CD4-positive, alpha-beta T cell treated with Interferon gamma for 1 hour (primary cell): ENCODE measurements around the gene SH3BP5.

ENCODE experiments used
- DNase-seq: peaks from one replicate; pipeline ENCODE4 v3.0.0-alpha.2; 2020

Gene SH3BP5

GRCh38 chr3:15346516-15346915 is 14.1 kb upstream of the SH3BP5 start:
- DNase-seq, result no peak

- peak; percentile 55 for DNase-seq
Observed at GRCh38 chr3:15345608-15346137, 13.3 kb upstream of the SH3BP5 start.

GRCh38 chr3:15345066-15345607 is 12.8 kb upstream of the SH3BP5 start:
- DNase-seq, result no peak

- DNase-seq, result no peak
Observed at GRCh38 chr3:15342945-15343344, 10.6 kb upstream of the SH3BP5 start.

- DNase-seq, result no peak
Observed at GRCh38 chr3:15342246-15342645, 9.9 kb upstream of the SH3BP5 start.

DNA sequence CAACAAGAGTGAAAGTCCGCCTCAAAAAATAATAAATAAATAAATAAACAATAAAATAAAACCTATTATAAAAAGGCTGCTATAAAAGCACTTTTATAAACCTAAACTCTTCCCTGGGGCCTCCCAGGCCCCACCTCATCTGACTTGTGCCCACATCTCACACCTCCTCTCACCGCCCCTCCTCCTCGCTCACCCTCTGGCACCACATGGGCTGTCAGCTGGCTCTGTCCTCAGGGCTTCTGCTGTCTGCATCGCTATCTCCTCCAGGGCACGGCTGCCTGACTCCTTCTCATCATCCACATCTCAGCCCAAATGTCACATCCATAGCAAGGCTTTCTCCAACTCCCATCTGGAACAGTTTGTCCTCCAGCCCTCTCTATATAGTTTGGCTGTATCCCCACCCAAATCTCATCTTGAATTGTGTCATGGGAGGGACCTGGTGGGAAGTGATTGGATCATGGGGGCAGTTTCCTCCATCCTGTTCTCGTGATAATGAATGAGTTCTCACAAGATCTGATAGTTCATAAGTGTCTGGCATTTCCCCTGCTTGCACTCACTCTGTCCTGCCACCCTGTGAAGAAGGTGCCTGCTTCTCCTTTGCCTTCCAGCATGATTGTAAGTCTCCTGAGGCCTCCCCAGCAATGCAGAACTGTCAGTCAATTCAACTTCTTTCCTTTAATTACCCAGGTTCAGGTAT is 8.8 kb upstream of the SH3BP5 start:
- DNase-seq, result no peak

DNA sequence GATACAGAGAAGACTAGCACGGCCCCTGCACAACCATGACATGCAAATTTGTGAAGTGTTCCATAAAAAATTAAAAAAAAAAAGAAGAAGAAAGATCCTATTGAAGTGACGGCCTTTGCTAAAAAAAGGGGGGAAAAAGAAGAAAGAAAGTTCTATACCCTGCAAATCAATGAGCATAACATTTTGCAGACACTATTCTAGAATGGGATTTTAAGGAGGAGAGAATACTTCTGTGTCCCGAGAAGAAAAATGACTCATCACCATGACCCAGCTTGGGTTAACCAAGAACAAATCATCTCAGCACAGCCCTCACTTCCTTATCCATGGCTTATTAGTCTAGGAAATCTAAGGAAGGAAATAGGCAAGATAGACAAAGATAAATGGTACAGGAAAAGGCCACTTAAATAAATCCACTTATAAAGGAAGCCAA is 7.4 kb upstream of the SH3BP5 start:
- DNase-seq, result no peak

- DNase-seq, result no peak
Observed at GRCh38 chr3:15339001-15339400, 6.6 kb upstream of the SH3BP5 start.

- no peak for DNase-seq
Observed at GRCh38 chr3:15337963-15338362, 5.6 kb upstream of the SH3BP5 start.

GRCh38 chr3:15336057-15336456 is 3.7 kb upstream of the SH3BP5 start:
- no peak for DNase-seq

DNA sequence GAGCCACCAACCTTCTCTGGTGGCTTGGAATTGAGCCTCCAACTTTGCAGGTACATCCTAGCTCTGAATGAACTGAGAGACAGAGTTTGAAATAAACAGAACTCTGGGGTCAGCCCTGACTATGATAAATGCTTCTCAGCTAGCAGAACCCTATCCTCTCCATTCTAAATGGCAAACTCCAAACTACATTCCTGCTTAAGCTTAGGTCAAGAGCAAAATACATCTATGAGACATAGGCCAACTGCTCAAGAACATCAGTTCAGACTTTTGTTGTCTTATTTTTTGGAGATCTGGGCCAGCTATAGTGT is 1.5 kb upstream of the SH3BP5 start:
- DNase-seq, result no peak

GRCh38 chr3:15333099-15333955 is 941 bp upstream of the SH3BP5 start:
- DNase-seq, result no peak

- peak; percentile 28 for DNase-seq
Observed at GRCh38 chr3:15331606-15332404, 581 bp downstream of the SH3BP5 start.

DNA sequence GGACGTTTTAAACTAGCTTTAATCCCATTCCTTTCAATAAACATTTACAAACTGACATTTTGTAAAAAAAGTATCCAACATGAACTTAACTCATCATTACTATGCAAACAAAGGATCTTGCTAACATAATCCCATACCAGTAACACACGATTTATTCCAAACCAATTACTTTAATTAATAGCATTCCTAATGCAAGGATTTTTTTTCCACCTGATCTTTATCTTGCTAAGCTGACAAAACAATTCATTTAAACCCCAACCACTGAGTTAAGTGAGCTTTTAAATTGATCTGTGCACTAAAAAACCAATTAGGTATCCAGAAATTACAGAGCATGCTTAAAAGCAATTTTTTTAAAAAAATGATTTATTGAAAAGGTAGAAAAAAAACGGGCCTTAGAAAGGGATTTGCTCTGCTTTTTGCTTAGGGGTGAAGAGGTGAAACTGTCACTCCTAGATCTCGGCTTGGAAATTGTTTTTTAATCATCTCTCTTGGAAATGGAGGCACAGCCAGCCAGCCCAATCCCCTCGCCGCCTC is 1.2 kb downstream of the SH3BP5 start:
- DNase-seq, result no peak

DNA sequence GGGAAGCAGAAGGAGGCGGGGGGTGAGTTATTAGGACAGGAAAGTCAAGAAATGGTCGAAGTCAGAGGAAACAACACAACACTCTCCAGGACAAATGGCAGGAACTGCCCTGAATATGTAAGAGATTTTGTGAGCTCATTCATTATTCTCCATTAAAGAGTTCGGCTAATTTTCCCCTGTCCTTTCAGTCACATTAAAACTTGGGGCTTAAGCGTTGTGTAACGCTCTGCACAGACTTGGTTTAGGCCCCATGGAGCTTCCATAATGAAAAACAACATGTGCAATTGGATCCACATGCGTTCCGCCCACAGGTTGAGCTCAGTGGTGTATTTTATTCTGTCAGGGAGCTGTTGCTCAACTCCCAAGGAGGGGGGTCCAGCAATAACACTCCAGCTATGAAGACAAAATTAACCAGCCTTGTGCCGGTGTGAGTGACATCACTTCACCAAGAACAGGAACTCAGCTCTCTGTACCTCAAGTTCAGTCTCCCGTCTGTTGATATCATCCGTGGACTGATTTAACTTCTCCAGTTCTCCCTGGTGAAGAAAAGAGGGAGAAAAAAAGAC is 2.3 kb downstream of the SH3BP5 start:
- no peak for DNase-seq

DNA sequence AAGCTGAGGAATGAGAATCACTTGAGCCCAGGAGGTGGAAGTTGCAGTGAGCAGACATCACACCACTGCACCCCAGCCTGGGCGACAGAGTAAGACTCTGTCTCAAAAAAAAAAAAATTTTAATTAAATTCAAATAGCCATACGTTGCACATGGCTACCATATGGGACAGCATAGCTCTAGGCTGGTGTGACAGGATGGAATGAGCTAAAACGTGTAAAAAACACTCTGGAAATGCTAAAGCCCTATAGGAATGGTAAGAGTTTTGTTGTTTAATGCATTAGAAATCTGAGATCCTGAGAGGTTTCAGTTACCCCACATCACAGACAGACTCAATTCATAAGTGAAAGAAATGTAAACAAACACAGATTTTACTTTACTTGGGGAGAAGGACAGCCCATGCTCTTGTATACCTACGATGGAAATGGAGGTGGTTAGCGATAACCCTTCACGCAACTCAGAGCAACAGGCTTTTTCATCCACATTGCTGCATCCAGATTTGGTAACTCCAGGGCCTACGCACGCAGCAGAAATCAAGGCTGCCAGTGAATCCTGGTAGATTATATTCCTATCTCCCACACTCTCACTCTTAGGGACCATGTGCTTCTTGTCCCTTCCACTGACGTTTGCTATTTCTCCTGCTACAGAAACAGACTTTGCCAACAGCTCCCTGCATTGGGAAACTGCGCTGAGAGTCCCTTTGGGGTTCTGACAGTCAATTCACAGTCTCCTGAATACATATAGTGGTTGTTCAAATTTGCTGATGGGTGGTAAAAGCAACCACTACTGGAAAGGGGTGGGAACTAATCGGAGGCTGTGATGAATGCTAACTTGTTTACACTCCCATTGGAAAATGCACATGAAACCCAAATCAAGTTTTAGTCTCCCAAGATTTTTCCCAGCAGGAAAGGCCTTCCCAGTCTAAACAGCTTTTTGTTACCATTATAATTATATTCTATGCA is 3.1 kb downstream of the SH3BP5 start:
- DNase-seq, result no peak

DNA sequence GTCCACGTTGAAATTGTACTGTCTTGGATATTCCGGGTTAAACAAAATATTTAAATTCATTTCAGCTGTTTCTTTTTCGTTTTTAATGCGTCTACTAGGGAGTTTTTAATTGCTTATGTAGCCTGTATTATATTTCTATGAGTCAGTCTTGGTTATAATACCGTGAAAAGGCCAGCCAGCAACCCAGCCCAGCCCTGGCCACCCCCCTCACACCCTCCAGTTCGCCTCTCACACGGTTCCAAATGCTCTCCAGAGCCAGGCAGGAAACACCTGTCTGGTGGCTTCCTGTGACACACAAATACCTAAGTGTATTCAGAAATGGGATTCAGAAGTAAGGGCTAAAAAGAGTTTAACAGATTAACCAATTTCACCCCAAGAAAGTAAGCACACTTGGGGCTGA is 4.4 kb downstream of the SH3BP5 start:
- no peak for DNase-seq

DNA sequence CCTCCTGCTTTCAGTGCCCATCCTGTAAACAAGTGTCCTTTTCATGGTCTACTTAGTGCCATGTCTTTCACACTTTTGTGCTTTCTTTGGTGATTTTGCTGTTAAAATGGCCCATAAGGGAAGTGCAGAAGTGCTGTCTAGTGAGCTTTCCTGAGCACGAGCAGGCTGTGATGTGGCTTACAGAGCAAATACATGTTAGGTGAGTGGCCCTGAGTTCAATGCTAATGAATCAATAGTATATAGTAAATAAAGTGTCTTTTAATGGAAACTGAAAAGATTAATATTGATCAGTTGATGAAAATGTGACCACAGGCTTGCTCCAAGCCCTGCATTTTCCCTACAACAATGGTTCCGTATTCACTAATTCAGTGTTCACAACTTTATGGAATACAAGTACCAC is 5.7 kb downstream of the SH3BP5 start:
- no peak for DNase-seq

- DNase-seq, result no peak
Observed at GRCh38 chr3:15326037-15326436, 6.3 kb downstream of the SH3BP5 start.

GRCh38 chr3:15325228-15325627 is 7.2 kb downstream of the SH3BP5 start:
- DNase-seq, result no peak

DNA sequence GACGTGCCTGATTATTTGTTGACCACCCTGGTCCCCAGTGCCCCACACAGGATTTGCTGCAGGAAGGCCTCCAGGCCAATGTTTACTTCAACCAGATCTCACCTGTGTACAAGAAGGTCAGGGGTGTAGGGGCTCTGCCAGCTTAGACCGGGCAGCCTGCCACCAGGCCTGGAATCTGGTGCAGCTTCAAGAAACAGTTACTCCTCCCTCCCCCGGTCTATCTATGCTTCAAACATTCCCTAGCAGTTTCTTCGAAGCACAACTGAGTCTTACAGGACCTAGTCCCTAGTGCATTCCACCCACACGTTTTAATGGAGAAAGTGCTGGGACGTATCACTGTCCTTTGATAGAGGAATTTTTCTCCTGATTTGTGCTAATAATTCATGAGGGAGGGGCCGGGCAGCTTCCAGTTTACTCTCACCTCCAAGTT is 8.0 kb downstream of the SH3BP5 start:
- DNase-seq, result no peak
